Measurements from ENCODE around the gene ZNF626. TPM values are rescaled to one million over a fixed set of nuclear protein-coding genes. Genes with fewer than 3 reads are reported as not detected.
"Not testable (repeated sequence)": the region's sequence is repeated elsewhere in the genome, so short reads cannot be mapped to it uniquely, and the experiment has no call there.

Gene ZNF626
- total RNA-seq, 1 donor from 2014 or later = 9.3 TPM

DNA sequence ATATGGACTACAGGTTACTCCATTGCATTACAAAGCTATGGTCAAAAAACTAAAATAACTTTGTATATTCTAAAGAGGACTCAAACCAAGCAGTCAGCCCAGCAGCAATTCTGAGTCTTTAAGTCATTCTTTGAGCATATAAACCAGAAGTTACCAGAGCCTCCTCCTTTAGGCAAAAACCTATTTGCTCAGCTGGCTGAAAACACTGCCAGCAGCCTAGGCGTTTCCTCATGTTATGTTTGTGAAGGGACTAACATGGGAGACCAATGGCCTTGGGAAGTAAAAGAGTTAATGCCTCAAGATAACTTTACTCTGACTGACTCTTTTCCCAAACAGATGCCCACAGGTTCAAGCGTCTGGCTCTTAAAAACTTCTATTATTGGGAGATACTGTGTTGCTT lies 45.3 kb downstream of the ZNF626 start:
- Mint-ChIP-seq H3K9me3 (ENCODE audit: low read depth) (peaks cover 61% of the 10 kb centered on the region), H3K4me3 (ENCODE audit: unreplicated experiment) (no peak overlapping the region)

DNA sequence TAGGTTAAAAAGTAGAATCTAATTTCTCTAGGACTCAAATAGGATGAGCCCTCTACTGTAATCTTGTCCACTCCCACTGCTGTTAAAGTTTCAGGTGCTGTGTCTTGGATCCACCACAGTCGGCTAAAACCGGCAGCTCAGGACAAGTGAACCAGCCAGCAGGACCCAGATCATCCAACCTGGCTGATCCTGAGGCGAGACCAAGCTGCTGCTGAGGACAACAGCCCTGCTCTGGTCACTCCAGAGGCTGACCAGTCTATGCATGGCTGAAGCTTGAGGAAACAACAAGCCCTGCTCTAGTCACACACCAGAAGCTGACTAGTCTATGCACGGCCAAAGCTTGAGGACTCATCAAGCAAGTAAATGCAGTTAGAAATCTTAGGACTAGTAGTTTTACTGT lies 46.4 kb downstream of the ZNF626 start:
- peaks cover 68% of the 10 kb centered on the region for H3K9me3 Mint-ChIP-seq (ENCODE audit: low read depth)
- H3K36me3 Mint-ChIP-seq (ENCODE audit: low read depth); H3K27ac Mint-ChIP-seq (ENCODE audit: unreplicated experiment); H3K4me3 Mint-ChIP-seq (ENCODE audit: unreplicated experiment); H3K27me3 Mint-ChIP-seq (ENCODE audit: low read depth); H3K4me1 Mint-ChIP-seq (ENCODE audit: low read depth); DNase-seq (ENCODE audit: low spot score): not testable (repeated sequence)

More for the DNA sequence above, 45.3 kb downstream of the ZNF626 start:
- H3K27me3 Mint-ChIP-seq (ENCODE audit: low read depth) = no peaks in the 10 kb centered on the region
- TF ChIP-seq, protein P1, sequence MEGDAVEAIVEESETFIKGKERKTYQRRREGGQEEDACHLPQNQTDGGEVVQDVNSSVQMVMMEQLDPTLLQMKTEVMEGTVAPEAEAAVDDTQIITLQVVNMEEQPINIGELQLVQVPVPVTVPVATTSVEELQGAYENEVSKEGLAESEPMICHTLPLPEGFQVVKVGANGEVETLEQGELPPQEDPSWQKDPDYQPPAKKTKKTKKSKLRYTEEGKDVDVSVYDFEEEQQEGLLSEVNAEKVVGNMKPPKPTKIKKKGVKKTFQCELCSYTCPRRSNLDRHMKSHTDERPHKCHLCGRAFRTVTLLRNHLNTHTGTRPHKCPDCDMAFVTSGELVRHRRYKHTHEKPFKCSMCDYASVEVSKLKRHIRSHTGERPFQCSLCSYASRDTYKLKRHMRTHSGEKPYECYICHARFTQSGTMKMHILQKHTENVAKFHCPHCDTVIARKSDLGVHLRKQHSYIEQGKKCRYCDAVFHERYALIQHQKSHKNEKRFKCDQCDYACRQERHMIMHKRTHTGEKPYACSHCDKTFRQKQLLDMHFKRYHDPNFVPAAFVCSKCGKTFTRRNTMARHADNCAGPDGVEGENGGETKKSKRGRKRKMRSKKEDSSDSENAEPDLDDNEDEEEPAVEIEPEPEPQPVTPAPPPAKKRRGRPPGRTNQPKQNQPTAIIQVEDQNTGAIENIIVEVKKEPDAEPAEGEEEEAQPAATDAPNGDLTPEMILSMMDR (IDR thresholded peaks at IDR 0.05) = no peak
- no peak for DNase-seq (ENCODE audit: low spot score)
- H3K27ac Mint-ChIP-seq (ENCODE audit: unreplicated experiment) = no peak overlapping the region
- peaks cover 6% of the 10 kb centered on the region for H3K36me3 Mint-ChIP-seq (ENCODE audit: low read depth)
- no peaks in the 10 kb centered on the region for H3K4me1 Mint-ChIP-seq (ENCODE audit: low read depth)

DNA sequence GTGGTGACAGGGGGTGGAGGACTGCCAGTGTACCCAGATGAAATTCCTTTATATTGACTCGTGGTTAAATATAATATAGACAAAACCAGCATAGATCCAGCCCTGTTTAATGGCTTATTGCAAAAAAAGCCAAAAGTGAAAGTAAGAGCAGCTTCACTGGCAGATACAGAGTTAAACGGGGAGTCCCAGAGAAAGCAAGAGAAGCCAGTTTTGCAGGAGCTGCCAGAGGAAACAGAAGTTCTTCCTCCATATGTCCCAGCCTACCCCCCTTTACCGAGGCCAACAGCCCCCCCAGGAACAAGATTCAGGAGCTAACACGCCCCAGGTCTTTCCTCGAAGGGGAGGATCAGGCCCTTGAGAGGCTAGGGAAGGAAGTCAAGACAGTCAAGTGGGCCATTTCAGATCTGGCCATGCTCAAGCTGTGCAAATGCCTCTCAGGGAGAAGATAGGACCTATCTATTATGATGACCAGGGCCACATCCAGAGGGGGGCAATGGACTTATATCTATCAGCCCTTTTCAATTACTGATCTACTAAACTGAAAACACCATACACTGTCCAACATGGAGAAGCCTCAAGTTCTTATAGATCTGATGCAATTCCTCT lies 48.6 kb downstream of the ZNF626 start:
- Mint-ChIP-seq H3K36me3 (ENCODE audit: low read depth) (peaks cover 2% of the 10 kb centered on the region), H3K27ac (ENCODE audit: unreplicated experiment) (no peak overlapping the region), H3K4me3 (ENCODE audit: unreplicated experiment) (no peak overlapping the region), H3K27me3 (ENCODE audit: low read depth) (no peaks in the 10 kb centered on the region), H3K4me1 (ENCODE audit: low read depth) (no peaks in the 10 kb centered on the region), H3K9me3 (ENCODE audit: low read depth) (peaks cover 69% of the 10 kb centered on the region)
- no peak for DNase-seq (ENCODE audit: low spot score)
- TF ChIP-seq, protein P1 (IDR thresholded peaks at IDR 0.05) = no peak

DNA sequence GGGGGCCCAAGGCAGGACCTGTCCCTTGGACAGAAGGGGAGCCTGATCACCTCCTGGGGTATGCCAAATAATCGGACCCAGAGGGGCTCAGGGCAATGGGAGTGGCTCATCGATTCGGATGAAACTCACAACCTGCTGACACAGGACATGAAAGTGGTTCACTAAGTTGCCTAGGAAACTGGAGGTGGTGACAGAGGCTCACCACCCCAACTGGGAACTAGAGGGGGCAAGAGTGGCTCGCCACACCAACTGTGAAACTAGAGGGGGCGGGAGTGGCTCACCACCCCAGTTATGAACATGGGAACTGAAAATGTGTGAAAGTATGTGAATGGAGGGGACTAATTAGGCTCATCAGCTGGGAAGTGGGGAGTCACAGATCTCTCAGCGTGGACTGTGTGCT lies 49.5 kb downstream of the ZNF626 start:
- Mint-ChIP-seq H3K27me3 (ENCODE audit: low read depth) (no peaks in the 10 kb centered on the region), H3K27ac (ENCODE audit: unreplicated experiment) (no peak overlapping the region), H3K4me1 (ENCODE audit: low read depth) (no peaks in the 10 kb centered on the region), H3K9me3 (ENCODE audit: low read depth) (peaks cover 64% of the 10 kb centered on the region), H3K4me3 (ENCODE audit: unreplicated experiment) (no peak overlapping the region), H3K36me3 (ENCODE audit: low read depth) (peaks cover 2% of the 10 kb centered on the region)
- DNase-seq (ENCODE audit: low spot score) = no peak
- TF ChIP-seq, protein P1 (IDR thresholded peaks at IDR 0.05) = no peak

DNA sequence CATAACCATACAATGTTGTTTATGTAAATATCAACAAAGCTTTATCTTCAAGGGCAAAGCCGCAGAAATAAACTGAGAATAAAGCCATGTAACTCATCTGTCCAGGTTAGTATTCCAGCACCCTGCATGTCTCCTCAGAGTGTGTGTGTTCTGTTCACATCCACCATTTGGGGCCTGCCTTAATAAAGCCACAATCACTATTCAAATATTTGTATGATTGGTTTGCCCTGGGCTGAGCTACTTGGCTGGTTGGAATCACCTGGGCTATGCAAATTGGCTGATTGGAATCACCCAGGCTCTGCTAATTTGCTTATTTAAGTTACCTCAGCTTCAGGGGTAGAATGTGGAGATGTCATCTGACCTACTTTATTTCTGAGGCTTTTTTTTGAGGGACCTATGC lies 53.4 kb downstream of the ZNF626 start:
- Mint-ChIP-seq H3K9me3 (ENCODE audit: low read depth) (peaks cover 57% of the 10 kb centered on the region), H3K36me3 (ENCODE audit: low read depth) (no peaks in the 10 kb centered on the region), H3K27me3 (ENCODE audit: low read depth) (no peaks in the 10 kb centered on the region), H3K4me1 (ENCODE audit: low read depth) (no peaks in the 10 kb centered on the region), H3K27ac (ENCODE audit: unreplicated experiment) (no peak overlapping the region), H3K4me3 (ENCODE audit: unreplicated experiment) (no peak overlapping the region)
- TF ChIP-seq, protein P1 (IDR thresholded peaks at IDR 0.05) = no peak
- no peak for DNase-seq (ENCODE audit: low spot score)

Other genes starting within 250 kb of the ZNF626 start
- gene ZNF737, start 95.8 kb downstream of the ZNF626 start, total RNA-seq = 5.8 to 14.7 TPM (median 7.0 TPM) in 3 replicates
- 1.3 to 6.1 TPM (median 3.2 TPM) in 3 replicates for gene ZNF66, start 114.7 kb upstream of the ZNF626 start, total RNA-seq

Measured in chondrocyte (in vitro differentiated cells).